Lower lobe of right lung (tissue), 2 donors: Measurements from ENCODE around the gene EEF1A2. TPM values are rescaled to one million over a fixed set of nuclear protein-coding genes. Genes with fewer than 3 reads are reported as not detected.

Experiments used
- ATAC-seq, 2 donors: fragments of 200-7000 bp; cut with Tn5 transposase; one replicate each; pipeline ENCODE4 v1.9.1; 2020 to 2022; ENCODE audit warnings: mild to moderate bottlenecking in 2 of 2, moderate library complexity in 2 of 2
- DNase-seq: peaks from one replicate; pipeline ENCODE4 v3.0.0-alpha.2; 2020
- H3K27ac ChIP-seq: fragments of 200-600 bp; one replicate; pipeline ENCODE4 v1.8.0; 2022
- H3K27me3 ChIP-seq: fragments of 200-600 bp; one replicate; pipeline ENCODE4 v1.8.0; 2022; ENCODE audit warnings: low read depth
- H3K36me3 ChIP-seq: fragments of 200-600 bp; one replicate; pipeline ENCODE4 v1.8.0; 2022; ENCODE audit warnings: mild to moderate bottlenecking
- H3K4me1 ChIP-seq: fragments of 200-600 bp; one replicate; pipeline ENCODE4 v1.8.0; 2022
- H3K4me3 ChIP-seq: fragments of 200-600 bp; one replicate; pipeline ENCODE4 v1.8.0; 2022; ENCODE audit warnings: mild to moderate bottlenecking
- H3K9me3 ChIP-seq: fragments of 200-600 bp; one replicate; pipeline ENCODE4 v1.8.0; 2022
- CTCF ChIP-seq: fragments of 200-600 bp; IDR thresholded peaks from one replicate; pipeline ENCODE4 v1.8.0; 2022; ENCODE audit warnings: antibody characterized with exemption, mild to moderate bottlenecking
- intact Hi-C: fragments of 100-400 bp; cut with DNase I; formaldehyde crosslinking; loops from one replicate; pipeline ENCODE4 v1.11.0; 2022
- total RNA-seq: library from RNA; stranded (reverse); fragmentation: NEBNext Ultra II Directional; extraction: Animal tissue kit (Norgen Biotek cat#: 25700); gene quantifications from one replicate; pipeline ENCODE4 v1.2.1, GENCODE V29; 2021
- donor health status: DM: no; HTN: yes; CAD: no; lungs with severe emphysema.

Gene EEF1A2
- total RNA-seq, 1 donor from 2014 or later: 0.77 TPM

- intact Hi-C loops: no loop called here
- ATAC-seq (no peak), DNase-seq (peak; percentile 54)
- TF ChIP-seq CTCF: no peak
- Histone ChIP-seq H3K4me3 (no peak overlapping the region), H3K4me1 (peaks cover 45% of the 10 kb centered on the region), H3K9me3 (no peaks in the 10 kb centered on the region), H3K27me3 (peaks cover 6% of the 10 kb centered on the region), H3K36me3 (no peaks in the 10 kb centered on the region), H3K27ac (peak overlapping the region; percentile 6)
These were observed 36.2 kb upstream of the EEF1A2 start for GRCh38 chr20:63534831-63535651.

GRCh38 chr20:63534427-63534830, 35.5 kb upstream of the EEF1A2 start:
- no peaks in the 10 kb centered on the region for H3K36me3 ChIP-seq
- TF ChIP-seq CTCF: no peak
- H3K27me3 ChIP-seq: peaks cover 6% of the 10 kb centered on the region
- peak overlapping the region; percentile 6 for H3K27ac ChIP-seq
- no peaks in the 10 kb centered on the region for H3K9me3 ChIP-seq
- ATAC-seq (no peak), DNase-seq (peak; percentile 43)
- intact Hi-C loops: no loop called here
- H3K4me3 ChIP-seq: no peak overlapping the region
- peaks cover 45% of the 10 kb centered on the region for H3K4me1 ChIP-seq

- no peaks in the 10 kb centered on the region for H3K9me3 ChIP-seq
- ATAC-seq (no peak), DNase-seq (peak; percentile 81)
- intact Hi-C loops: no loop called here
- peaks cover 42% of the 10 kb centered on the region for H3K4me1 ChIP-seq
- H3K27ac ChIP-seq: no peak overlapping the region
- no peak for TF ChIP-seq CTCF
- peaks cover 6% of the 10 kb centered on the region for H3K27me3 ChIP-seq
- no peaks in the 10 kb centered on the region for H3K36me3 ChIP-seq
- no peak overlapping the region for H3K4me3 ChIP-seq
These were observed 35.0 kb upstream of the EEF1A2 start for GRCh38 chr20:63533871-63534393.

GRCh38 chr20:63533388-63533787, 34.5 kb upstream of the EEF1A2 start:
- peaks cover 6% of the 10 kb centered on the region for H3K27me3 ChIP-seq

GRCh38 chr20:63532449-63532971, 33.6 kb upstream of the EEF1A2 start:
- H3K4me1 ChIP-seq: peaks cover 28% of the 10 kb centered on the region
- H3K27ac ChIP-seq: no peak overlapping the region
- no peaks in the 10 kb centered on the region for H3K9me3 ChIP-seq
- no peaks in the 10 kb centered on the region for H3K36me3 ChIP-seq
- intact Hi-C loops: no loop called here
- H3K27me3 ChIP-seq: peaks cover 6% of the 10 kb centered on the region
- TF ChIP-seq CTCF: no peak
- no peak overlapping the region for H3K4me3 ChIP-seq
- DNase-seq (peak; percentile 44), ATAC-seq (no peak)

More at GRCh38 chr20:63533388-63533787, 34.5 kb upstream of the EEF1A2 start:
- no peak for ATAC-seq
- DNase-seq: no peak
- Histone ChIP-seq H3K4me1 (peaks cover 36% of the 10 kb centered on the region), H3K4me3 (no peak overlapping the region), H3K9me3 (no peaks in the 10 kb centered on the region), H3K36me3 (no peaks in the 10 kb centered on the region), H3K27ac (no peak overlapping the region)
- TF ChIP-seq CTCF: no peak
- intact Hi-C loops: no loop called here
